Measurements from ENCODE around the gene ACIN1.

DNA sequence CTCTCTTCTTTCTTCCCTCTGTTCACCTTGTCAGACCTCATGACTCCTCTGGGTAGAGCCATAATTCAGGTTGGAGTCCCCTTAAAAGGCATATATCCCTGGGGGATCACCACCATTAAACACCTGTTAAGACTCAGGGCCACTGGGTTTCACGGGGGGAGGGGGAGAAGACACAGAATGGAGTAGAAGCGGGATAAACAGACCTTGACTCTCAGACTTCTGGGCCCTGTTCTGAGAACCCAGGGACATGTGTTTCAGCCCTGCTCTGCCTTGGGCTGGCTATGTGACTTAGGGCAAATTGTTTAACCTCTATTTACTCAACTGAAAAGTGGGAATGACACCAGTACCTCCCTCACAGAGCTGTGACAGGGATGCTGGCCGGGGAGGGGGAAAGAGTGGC is 42.3 kb downstream of the ACIN1 start:
- no peak for TF ChIP-seq POLR2A (IDR thresholded peaks at IDR 0.05)
- TF ChIP-seq, protein P1, sequence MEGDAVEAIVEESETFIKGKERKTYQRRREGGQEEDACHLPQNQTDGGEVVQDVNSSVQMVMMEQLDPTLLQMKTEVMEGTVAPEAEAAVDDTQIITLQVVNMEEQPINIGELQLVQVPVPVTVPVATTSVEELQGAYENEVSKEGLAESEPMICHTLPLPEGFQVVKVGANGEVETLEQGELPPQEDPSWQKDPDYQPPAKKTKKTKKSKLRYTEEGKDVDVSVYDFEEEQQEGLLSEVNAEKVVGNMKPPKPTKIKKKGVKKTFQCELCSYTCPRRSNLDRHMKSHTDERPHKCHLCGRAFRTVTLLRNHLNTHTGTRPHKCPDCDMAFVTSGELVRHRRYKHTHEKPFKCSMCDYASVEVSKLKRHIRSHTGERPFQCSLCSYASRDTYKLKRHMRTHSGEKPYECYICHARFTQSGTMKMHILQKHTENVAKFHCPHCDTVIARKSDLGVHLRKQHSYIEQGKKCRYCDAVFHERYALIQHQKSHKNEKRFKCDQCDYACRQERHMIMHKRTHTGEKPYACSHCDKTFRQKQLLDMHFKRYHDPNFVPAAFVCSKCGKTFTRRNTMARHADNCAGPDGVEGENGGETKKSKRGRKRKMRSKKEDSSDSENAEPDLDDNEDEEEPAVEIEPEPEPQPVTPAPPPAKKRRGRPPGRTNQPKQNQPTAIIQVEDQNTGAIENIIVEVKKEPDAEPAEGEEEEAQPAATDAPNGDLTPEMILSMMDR (IDR thresholded peaks at IDR 0.05), result no peak

All from upper lobe of left lung (tissue), 4 donors.